CD4-positive, alpha-beta memory T cell (primary cell): Measurements from ENCODE around the gene FGF7. TPM values are rescaled to one million over a fixed set of nuclear protein-coding genes. Genes with fewer than 3 reads are reported as not detected.

ENCODE experiments used
- CTCF ChIA-PET: fragments of 350-600 bp; sonication (Branson Sonifier 250); formaldehyde crosslinking; loops from one replicate; lab custom pipeline; 2021; ENCODE audit warnings: inconsistent platforms; ENCODE audit not compliant: partially characterized antibody; lab: Charles Lee
- POLR2A ChIA-PET: fragments of 350-600 bp; sonication (Branson Sonifier 250); formaldehyde crosslinking; loops from one replicate; lab custom pipeline; 2021; ENCODE audit not compliant: partially characterized antibody; lab: Charles Lee
- DNase-seq, 5 donors: peaks; one replicate each; pipeline versions ENCODE4 v3.0.0 to v3.0.0-alpha.2; 2020 to 2022; ENCODE audit warnings: mixed read lengths in 1 of 5
- H3K27ac ChIP-seq: one replicate; pipeline ENCODE4 v1.7.0; 2013; ENCODE audit warnings: low read depth, low read length
- H3K27me3 ChIP-seq: 2 replicates; pipeline ENCODE4 v1.7.0; 2013; ENCODE audit warnings: mild to moderate bottlenecking, low read length, moderate library complexity; ENCODE audit not compliant: insufficient read depth
- H3K36me3 ChIP-seq: 2 replicates; pipeline ENCODE4 v1.7.0; 2013; ENCODE audit warnings: mild to moderate bottlenecking, low read length, moderate library complexity; ENCODE audit not compliant: insufficient read depth
- H3K4me1 ChIP-seq: 2 replicates; pipeline ENCODE4 v1.7.0; 2013; ENCODE audit warnings: mild to moderate bottlenecking, low read length, moderate library complexity; ENCODE audit not compliant: insufficient read depth
- H3K4me3 ChIP-seq, 2 donors: one replicate each; pipeline ENCODE4 v1.7.0; 2013; ENCODE audit warnings: low read length in 2 of 2, mild to moderate bottlenecking in 1 of 2
- H3K9me3 ChIP-seq, 2 donors: one replicate each; pipeline ENCODE4 v1.7.0; 2013; ENCODE audit warnings: low read length in 2 of 2, control low read depth in 1 of 2; ENCODE audit not compliant: control insufficient read depth in 1 of 2
- H3K27ac Mint-ChIP-seq, 7 donors: one replicate each; pipeline ENCODE4 v1.8.0; 2020 to 2021; ENCODE audit warnings: mixed read lengths in 7 of 7, mild to moderate bottlenecking in 6 of 7, inconsistent platforms in 3 of 7, moderate library complexity in 3 of 7
- H3K27me3 Mint-ChIP-seq, 2 donors: one replicate each; pipeline ENCODE4 v1.8.0; 2020 to 2021; ENCODE audit warnings: mixed read lengths in 2 of 2
- H3K36me3 Mint-ChIP-seq, 2 donors: one replicate each; pipeline ENCODE4 v1.8.0; 2020 to 2021; ENCODE audit warnings: mixed read lengths in 2 of 2, inconsistent platforms in 1 of 2, mild to moderate bottlenecking in 1 of 2
- H3K4me1 Mint-ChIP-seq, 4 donors: one replicate each; pipeline ENCODE4 v1.8.0; 2020 to 2021; ENCODE audit warnings: mixed read lengths in 4 of 4, mild to moderate bottlenecking in 1 of 4
- H3K4me3 Mint-ChIP-seq, 8 donors: one replicate each; pipeline ENCODE4 v1.8.0; 2020 to 2021; ENCODE audit warnings: mixed read lengths in 8 of 8, mild to moderate bottlenecking in 7 of 8, moderate library complexity in 6 of 8, inconsistent platforms in 3 of 8
- H3K9me3 Mint-ChIP-seq, 8 donors: one replicate each; pipeline ENCODE4 v1.8.0; 2020 to 2021; ENCODE audit warnings: mixed read lengths in 8 of 8, mild to moderate bottlenecking in 5 of 8, inconsistent platforms in 3 of 8, moderate library complexity in 1 of 8
- intact Hi-C: fragments of 100-400 bp; cut with micrococcal nuclease; formaldehyde crosslinking; loops from one replicate; pipeline ENCODE4 v1.15.1; 2023
- polyA plus RNA-seq, 2 donors: library from polyadenylated mRNA; unstranded; fragments of 300-500 nt; fragmentation: Illumina TruSeq; gene quantifications; one replicate each; pipeline ENCODE4 v1.2.3, GENCODE V29; 2021
- total RNA-seq, 2 experiments: library from RNA; stranded (reverse); gene quantifications; one replicate each; pipeline ENCODE4 v1.2.3, GENCODE V29; 2021

FGF7 gene
- total and polyA plus RNA-seq, 4 experiments from 2014 or later: 0.06 to 0.11 TPM; not detected in 2

DNA sequence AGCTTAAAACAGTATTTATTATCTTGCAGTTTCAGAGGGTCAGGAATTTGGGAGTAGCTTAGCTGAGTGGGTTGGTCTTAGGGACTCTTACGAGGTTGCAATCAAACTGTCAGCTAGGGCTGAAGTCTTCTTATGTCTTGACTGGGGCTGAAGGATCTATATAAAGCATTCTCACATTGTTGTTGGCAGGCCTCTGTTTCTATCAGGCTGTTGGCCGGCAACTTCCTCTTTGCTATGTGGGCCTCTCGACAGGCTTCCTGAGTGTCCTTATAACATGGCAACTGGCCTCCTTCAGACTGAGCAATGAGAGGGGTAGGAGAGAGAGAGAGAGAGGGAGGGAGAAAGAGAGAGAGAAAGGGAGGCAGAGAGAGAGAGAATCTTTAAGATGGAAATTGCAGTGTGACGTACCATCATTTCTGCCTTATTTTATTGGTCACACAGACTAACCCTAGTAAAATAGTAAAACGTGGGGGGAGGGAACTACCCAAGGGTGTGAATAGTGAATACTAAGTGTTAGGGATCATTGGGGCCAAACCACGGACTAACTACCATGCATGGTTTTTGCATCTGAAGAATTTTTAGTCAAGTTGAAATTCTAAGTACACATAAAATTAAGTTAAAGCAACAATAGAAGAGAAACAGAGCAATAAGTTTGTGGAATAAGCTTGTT, 16.1 kb downstream of the FGF7 start:
- H3K27me3 Mint-ChIP-seq: peaks cover 1 to 2% of the 10 kb centered on the region in 2 donors
- no peaks in the 10 kb centered on the region for H3K9me3 Mint-ChIP-seq
- Histone ChIP-seq H3K4me1 (no peaks in the 10 kb centered on the region), H3K27me3 (no peaks in the 10 kb centered on the region), H3K4me3 (no peak overlapping the region), H3K36me3 (no peaks in the 10 kb centered on the region), H3K9me3 (no peaks in the 10 kb centered on the region), H3K27ac (no peak overlapping the region)
- peaks cover 0 to 12% (median 3%) of the 10 kb centered on the region in 4 donors for H3K4me1 Mint-ChIP-seq
- DNase-seq: no peak
- intact Hi-C loops: no loop called here
- H3K27ac Mint-ChIP-seq: no peak overlapping the region
- CTCF ChIA-PET: no interaction called here
- no peaks in the 10 kb centered on the region for H3K36me3 Mint-ChIP-seq
- POLR2A ChIA-PET: no interaction called here
- no peak overlapping the region for H3K4me3 Mint-ChIP-seq

DNA sequence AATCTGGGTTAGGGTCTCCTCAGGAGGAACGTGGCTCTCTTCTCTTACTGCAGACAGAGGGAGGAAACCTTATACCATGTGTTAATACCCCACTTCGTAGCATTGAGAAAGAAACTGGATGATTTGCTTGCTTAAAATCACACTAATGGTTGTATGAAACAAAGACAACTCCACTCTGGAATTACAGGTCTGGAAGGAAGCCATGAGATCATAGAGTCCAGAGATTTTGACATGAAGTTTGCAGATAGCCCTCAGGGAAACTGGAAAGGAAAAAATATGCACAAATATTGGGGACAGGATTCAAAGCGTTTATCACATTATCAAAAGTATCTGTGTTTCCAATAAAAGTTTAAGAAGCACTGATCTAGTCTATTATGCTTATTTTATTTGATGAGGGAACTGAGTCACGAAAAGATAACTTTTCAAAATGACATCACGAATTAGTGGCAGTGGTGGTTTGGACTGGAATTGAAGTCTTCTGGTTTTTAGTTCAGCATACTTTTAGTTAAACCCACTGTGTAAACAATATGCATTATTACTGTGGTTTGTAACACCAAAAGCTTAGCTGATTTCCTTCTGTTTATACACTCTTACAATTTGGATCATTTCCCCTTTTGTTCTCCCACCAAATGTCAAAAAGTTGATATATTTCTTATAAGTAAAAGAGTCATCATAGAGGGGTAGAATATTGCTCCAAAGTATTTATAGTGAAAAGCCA, 16.8 kb downstream of the FGF7 start:
- Mint-ChIP-seq H3K27me3 (peaks cover 1 to 2% of the 10 kb centered on the region in 2 donors), H3K4me3 (no peak overlapping the region), H3K4me1 (peaks cover 0 to 12% (median 3%) of the 10 kb centered on the region in 4 donors), H3K27ac (no peak overlapping the region), H3K36me3 (no peaks in the 10 kb centered on the region), H3K9me3 (no peaks in the 10 kb centered on the region)
- CTCF ChIA-PET: no interaction called here
- Histone ChIP-seq H3K4me1 (no peaks in the 10 kb centered on the region), H3K27me3 (no peaks in the 10 kb centered on the region), H3K36me3 (no peaks in the 10 kb centered on the region), H3K9me3 (no peaks in the 10 kb centered on the region), H3K27ac (no peak overlapping the region), H3K4me3 (no peak overlapping the region)
- intact Hi-C loops: no loop called here
- POLR2A ChIA-PET: no interaction called here
- no peak for DNase-seq

DNA sequence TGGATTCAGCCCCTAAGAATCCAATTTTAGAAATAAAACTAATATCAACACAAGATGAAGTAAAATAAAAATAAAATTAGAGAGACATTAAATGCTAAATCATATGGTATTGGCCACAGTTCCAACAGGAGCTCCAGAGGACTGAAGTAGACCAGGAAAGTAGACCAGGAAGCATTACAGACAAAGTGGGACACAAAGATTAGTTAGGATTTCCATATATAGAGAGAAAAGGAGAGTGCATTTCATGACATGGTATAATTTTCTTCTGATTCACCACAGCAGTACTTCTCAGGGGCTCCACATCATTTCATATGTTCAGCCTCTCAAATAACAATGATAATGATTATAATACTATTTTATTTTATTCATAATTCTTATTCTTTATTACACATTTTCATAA, 18.3 kb downstream of the FGF7 start:
- intact Hi-C loops: no loop called here
- Histone ChIP-seq H3K9me3 (no peaks in the 10 kb centered on the region), H3K4me3 (no peak overlapping the region), H3K27me3 (no peaks in the 10 kb centered on the region), H3K36me3 (no peaks in the 10 kb centered on the region), H3K27ac (no peak overlapping the region), H3K4me1 (no peaks in the 10 kb centered on the region)
- H3K27ac Mint-ChIP-seq: no peak overlapping the region
- no peaks in the 10 kb centered on the region for H3K9me3 Mint-ChIP-seq
- no peaks in the 10 kb centered on the region for H3K36me3 Mint-ChIP-seq
- H3K4me3 Mint-ChIP-seq: no peak overlapping the region
- peaks cover 0 to 12% (median 3%) of the 10 kb centered on the region in 4 donors for H3K4me1 Mint-ChIP-seq
- CTCF ChIA-PET: no interaction called here
- peaks cover 1 to 2% of the 10 kb centered on the region in 2 donors for H3K27me3 Mint-ChIP-seq
- POLR2A ChIA-PET: no interaction called here
- no peak for DNase-seq

DNA sequence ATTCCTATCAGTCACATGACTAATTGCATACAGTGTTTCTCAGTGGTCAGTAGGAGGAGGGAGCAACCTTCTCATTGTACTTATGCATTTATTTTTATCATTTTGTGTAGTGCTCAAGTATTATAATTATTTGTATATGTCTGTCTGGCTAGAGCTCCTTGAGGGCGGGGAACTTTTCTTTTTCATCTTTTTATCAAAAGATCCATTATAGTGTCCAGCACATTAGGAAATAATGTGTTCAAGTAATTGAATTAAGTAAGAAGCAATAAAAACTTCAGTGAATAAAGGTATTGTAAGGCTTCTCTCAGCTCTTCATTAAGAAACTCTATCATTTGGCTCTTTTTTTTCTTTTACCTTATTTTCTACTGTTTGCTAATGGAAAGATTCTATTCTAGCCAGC, 18.8 kb downstream of the FGF7 start:
- DNase-seq: no peak
- no peaks in the 10 kb centered on the region for H3K27me3 ChIP-seq
- H3K27ac ChIP-seq: no peak overlapping the region
- POLR2A ChIA-PET: no interaction called here
- no peak overlapping the region for H3K27ac Mint-ChIP-seq
- H3K9me3 ChIP-seq: no peaks in the 10 kb centered on the region
- intact Hi-C loops: no loop called here
- H3K36me3 Mint-ChIP-seq: no peaks in the 10 kb centered on the region
- CTCF ChIA-PET: no interaction called here
- H3K4me1 ChIP-seq: no peaks in the 10 kb centered on the region
- H3K4me1 Mint-ChIP-seq: peaks cover 0 to 12% (median 3%) of the 10 kb centered on the region in 4 donors
- no peak overlapping the region for H3K4me3 Mint-ChIP-seq
- no peaks in the 10 kb centered on the region for H3K36me3 ChIP-seq
- H3K27me3 Mint-ChIP-seq: peaks cover 1 to 2% of the 10 kb centered on the region in 2 donors
- H3K9me3 Mint-ChIP-seq: no peaks in the 10 kb centered on the region
- H3K4me3 ChIP-seq: no peak overlapping the region

DNA sequence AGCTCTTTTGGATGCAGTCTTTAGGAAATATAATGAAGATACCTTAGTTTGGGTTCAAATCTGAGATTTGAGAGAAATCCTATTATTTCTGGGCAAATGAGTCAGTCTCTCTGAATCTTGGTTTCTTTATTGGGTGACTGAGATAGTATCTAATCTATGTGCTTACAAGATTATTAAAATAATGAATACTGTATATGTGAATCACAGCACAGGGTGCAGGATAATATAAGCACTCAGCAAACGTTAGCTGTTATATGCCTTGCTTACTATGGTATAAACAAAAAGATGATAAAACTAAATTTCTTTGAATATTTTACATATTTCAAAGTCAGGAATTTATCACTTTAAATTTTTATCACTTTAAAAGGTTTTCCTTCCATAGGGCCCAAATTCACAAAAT, 29.6 kb downstream of the FGF7 start:
- DNase-seq: no peak
- no peak overlapping the region for H3K27ac Mint-ChIP-seq
- Histone ChIP-seq H3K27ac (no peak overlapping the region), H3K4me3 (no peak overlapping the region), H3K36me3 (no peaks in the 10 kb centered on the region), H3K9me3 (no peaks in the 10 kb centered on the region), H3K4me1 (no peaks in the 10 kb centered on the region), H3K27me3 (no peaks in the 10 kb centered on the region)
- H3K9me3 Mint-ChIP-seq: no peaks in the 10 kb centered on the region
- no peaks in the 10 kb centered on the region for H3K4me1 Mint-ChIP-seq
- CTCF ChIA-PET: no interaction called here
- H3K36me3 Mint-ChIP-seq: no peaks in the 10 kb centered on the region
- H3K27me3 Mint-ChIP-seq: peaks cover 10 to 14% of the 10 kb centered on the region in 2 donors
- intact Hi-C loops: no loop called here
- POLR2A ChIA-PET: no interaction called here
- H3K4me3 Mint-ChIP-seq: no peak overlapping the region

DNA sequence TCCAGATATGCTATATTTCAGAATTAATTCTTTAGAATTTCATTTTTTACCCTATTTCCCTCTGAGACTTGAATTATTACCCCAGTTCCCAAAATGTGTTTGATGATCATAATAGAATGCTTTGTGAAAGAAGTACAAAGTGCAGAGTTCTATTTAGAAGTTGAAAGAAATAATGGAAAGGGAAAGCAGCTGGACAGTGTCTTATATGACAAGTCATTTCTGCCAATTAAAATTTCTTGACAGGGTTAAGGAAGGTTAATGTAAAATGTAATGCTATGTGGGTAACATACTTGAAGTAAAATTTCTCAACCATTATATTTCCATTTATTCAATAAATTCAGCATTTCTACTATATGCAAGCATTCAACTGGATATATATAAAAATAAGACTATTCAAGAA, 33.1 kb downstream of the FGF7 start:
- H3K4me3 Mint-ChIP-seq: no peak overlapping the region
- no peaks in the 10 kb centered on the region for H3K9me3 Mint-ChIP-seq
- intact Hi-C loops: no loop called here
- CTCF ChIA-PET: no interaction called here
- DNase-seq: no peak
- Histone ChIP-seq H3K36me3 (no peaks in the 10 kb centered on the region), H3K27ac (no peak overlapping the region), H3K9me3 (no peaks in the 10 kb centered on the region), H3K27me3 (no peaks in the 10 kb centered on the region), H3K4me1 (no peaks in the 10 kb centered on the region), H3K4me3 (no peak overlapping the region)
- H3K4me1 Mint-ChIP-seq: no peaks in the 10 kb centered on the region
- POLR2A ChIA-PET: no interaction called here
- no peak overlapping the region for H3K27ac Mint-ChIP-seq
- peaks cover 10 to 12% of the 10 kb centered on the region in 2 donors for H3K27me3 Mint-ChIP-seq
- no peaks in the 10 kb centered on the region for H3K36me3 Mint-ChIP-seq

DNA sequence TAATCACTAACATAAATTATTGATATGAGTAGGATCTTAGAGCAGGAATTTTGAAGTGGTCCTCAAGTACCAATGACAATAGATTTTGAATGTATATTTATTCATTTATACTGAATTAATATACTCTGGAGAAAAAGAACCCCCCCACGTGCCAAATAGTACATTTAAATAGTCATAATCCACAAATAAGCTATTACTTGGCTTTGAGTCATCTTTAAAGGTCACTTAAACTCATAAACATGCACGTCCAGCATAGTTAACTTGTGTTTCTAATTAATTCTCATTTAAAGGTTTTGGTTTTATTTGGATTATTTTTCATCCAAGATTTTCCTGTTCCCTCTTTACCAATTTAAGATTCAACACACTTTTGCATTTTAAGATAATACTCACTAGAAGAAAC, 35.1 kb downstream of the FGF7 start:
- Histone ChIP-seq H3K27me3 (no peaks in the 10 kb centered on the region), H3K4me3 (no peak overlapping the region), H3K9me3 (no peaks in the 10 kb centered on the region), H3K27ac (no peak overlapping the region), H3K4me1 (no peaks in the 10 kb centered on the region), H3K36me3 (no peaks in the 10 kb centered on the region)
- no peak for DNase-seq
- H3K36me3 Mint-ChIP-seq: no peaks in the 10 kb centered on the region
- no peaks in the 10 kb centered on the region for H3K9me3 Mint-ChIP-seq
- H3K27ac Mint-ChIP-seq: no peak overlapping the region
- H3K4me3 Mint-ChIP-seq: no peak overlapping the region
- peaks cover 10 to 12% of the 10 kb centered on the region in 2 donors for H3K27me3 Mint-ChIP-seq
- intact Hi-C loops: no loop called here
- CTCF ChIA-PET: no interaction called here
- POLR2A ChIA-PET: no interaction called here
- H3K4me1 Mint-ChIP-seq: no peaks in the 10 kb centered on the region
